HG02798 (cell line): ENCODE data around the gene TENM3.

Experiments
- ATAC-seq: cut with Tn5 transposase; IDR thresholded peaks from one replicate; pipeline ENCODE4 v1.9.1; 2021; ENCODE audit warnings: mild to moderate bottlenecking; ENCODE audit not compliant: unreplicated experiment, poor library complexity

Gene TENM3

DNA sequence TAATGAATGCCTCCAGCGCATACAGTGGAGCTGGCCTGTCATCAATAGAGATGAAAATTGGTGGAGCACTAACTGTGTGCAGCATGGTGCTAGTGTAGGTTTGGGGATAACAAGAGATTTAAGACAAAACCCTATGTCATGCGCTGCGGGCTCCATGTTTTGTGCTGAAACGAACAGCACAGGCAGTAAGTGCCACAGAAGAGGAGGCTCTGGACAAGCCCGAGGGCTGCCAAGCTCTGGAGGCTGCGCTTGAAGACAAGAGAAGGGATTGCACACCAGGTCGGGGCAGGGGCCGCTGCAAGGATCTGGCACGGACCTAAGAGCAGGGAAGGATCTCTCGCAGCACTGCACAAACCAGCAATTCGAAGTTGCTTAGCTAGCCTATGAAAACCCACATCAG lies 35.5 kb downstream of the TENM3 start:
- ATAC-seq: no peak

DNA sequence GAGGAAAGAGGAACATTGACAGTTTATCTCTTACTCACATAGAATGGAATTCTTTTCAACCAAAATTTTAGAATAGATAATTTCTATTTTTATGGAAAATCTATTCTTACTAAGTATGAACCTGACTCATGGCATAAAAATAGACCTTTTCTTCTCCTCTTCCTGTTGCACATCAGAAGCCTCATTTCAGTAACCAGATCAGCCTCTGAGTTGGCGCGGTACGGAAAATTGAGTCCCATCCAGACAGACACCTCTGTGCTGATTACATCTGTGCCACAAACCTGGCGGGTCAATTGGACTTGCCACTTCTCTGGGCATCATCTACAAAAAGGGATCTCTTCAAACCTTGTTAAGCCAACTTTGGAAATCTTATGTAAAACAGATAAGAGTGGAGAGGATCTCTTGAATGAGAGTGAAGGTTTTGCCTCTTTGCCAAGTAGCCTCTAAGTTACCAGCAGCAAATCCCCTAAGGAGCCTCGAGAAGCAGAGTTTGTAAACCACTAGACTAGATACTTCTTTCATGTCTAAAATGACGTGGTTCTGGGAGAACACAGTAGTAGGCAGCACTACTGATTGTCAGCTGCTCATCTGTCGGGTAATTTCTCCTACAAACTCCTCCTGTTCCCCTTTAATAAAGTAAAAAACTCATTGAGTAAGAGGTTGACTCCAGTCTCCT lies 37.4 kb downstream of the TENM3 start:
- ATAC-seq: no peak

DNA sequence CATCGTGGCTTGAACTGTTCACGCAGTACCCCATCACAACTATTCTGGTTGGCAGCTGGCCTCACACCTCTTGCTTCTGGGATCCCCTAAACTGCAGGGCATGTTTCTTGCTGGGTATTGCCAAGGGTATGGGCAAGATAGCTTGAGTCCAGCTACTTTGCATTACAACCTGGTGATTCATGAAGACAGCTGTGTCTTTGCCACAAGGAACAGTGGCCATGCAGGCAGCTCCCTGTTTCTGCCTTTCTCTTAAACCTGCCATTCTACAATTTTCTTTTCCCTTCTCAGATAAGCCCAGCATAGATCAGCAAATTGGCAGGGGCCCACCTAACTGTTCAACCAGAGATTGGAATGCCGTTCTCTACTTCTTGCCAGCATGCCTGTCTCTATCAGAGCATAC lies 42.8 kb downstream of the TENM3 start:
- no peak for ATAC-seq

DNA sequence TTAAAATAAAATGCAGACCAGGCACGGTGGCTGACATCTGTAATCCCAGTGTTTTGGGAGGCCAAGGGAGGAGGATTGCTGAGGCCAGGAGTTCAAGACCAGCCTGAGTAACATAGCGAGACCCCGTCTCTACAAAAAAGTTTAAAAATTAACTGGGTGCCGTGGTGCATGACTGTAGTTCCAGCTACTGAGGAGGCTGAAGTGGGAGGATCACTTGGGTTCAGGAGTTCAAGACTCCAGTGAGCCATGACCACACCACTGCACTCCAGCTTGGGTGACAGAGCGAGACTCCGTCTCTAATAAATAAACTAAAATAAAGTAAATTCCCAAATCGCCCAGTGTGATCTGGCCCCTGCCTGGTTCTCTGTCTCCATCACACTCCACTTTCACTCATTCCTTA lies 43.7 kb downstream of the TENM3 start:
- ATAC-seq: no peak

DNA sequence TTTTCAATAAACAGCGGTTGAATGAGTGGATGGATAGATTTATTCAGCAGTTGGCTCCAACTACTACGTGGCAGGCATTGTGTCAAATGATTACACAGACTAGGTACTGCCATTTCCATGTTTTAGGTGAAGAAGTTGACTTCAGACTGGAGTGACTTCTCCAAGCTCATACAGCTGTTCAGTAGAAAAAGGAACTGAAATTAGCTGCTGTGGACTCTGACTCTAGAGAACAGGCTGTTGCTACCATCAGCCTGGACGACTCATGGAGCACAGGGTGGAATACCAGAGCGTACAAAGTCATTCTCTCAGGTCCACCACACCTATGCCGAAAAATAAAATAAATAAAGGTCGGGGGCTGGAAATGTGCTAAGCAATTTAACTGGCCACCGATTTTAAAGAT lies 45.3 kb downstream of the TENM3 start:
- ATAC-seq: no peak

GRCh38 chr4:182289809-182290208 lies 46.6 kb downstream of the TENM3 start:
- ATAC-seq: no peak

- no peak for ATAC-seq
These were observed 48.0 kb downstream of the TENM3 start for GRCh38 chr4:182291175-182291574.

DNA sequence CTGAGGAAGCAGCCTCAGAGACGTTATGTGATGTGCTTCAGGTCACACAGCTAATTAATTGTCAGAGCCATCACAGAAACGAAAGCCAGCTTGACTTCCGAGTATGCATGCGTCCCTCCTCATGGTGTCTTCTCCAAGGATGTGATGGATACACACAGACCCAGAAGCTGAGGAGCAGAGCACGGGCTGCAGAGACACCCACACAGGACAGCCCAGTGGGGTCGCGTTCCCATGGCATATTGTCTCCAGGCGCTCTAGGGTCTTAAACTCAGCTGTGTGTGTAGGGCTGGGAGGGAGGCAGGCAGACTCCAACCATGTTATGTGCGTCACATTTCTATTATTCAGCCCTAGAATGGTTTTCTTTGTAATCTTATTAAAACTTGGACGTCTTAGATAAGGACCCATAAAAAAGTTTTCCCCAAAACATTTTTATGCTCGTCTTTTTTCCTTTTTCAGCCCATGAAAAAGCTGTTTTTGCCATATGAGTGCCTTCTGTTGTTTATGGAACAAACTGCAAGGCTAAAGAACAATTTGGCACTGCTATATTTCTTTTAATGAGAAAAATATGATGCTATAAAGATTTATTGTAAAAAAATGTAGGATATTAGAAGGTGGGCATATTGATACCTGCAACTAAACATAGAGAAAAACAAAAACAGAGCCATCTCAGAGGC lies 48.5 kb downstream of the TENM3 start:
- ATAC-seq: no peak

GRCh38 chr4:182292612-182293011 lies 49.4 kb downstream of the TENM3 start:
- ATAC-seq: no peak

GRCh38 chr4:182293691-182294255 lies 50.6 kb downstream of the TENM3 start:
- ATAC-seq: no peak

- ATAC-seq: no peak
These were observed 51.2 kb downstream of the TENM3 start for GRCh38 chr4:182294451-182294850.

DNA sequence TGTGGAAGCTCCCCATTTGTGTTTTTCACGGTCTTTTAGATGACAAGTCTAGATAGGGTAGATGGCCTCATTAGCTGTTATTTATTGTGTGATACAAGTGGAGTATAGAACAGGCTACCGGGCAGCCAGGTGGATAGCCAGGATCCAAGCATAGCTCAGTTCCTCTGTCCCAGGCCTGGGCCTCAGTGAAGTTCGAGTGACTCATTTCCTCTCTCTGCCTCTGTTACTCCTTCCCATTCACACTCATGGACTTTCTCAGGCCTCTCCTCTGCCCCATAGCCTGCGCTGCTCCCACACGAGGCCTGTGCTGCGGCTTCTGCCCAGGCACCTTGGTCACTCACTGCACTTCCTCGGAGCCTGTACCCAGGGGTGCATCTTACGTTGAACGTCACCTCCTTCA lies 54.5 kb downstream of the TENM3 start:
- ATAC-seq: no peak

DNA sequence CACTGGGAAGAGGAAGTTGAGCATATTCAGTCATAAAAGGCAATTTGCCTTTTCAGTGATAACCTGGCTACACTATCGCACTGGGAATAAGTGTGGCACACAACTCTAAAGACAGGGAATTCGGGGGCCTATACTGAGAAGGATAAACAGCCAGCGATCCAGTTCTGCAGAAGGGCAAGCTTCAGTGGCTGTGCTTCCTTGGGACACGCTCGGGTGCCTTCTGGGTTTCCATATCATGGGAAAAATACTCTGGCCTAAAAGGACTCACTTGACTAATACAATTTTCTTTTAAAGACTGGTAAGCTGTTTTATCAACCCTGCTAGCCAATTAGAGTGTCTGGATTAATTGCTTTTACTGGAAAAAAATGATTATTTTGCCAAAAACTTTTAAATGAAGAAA lies 58.5 kb downstream of the TENM3 start:
- ATAC-seq: no peak

GRCh38 chr4:182303847-182304246 lies 60.6 kb downstream of the TENM3 start:
- ATAC-seq: no peak

DNA sequence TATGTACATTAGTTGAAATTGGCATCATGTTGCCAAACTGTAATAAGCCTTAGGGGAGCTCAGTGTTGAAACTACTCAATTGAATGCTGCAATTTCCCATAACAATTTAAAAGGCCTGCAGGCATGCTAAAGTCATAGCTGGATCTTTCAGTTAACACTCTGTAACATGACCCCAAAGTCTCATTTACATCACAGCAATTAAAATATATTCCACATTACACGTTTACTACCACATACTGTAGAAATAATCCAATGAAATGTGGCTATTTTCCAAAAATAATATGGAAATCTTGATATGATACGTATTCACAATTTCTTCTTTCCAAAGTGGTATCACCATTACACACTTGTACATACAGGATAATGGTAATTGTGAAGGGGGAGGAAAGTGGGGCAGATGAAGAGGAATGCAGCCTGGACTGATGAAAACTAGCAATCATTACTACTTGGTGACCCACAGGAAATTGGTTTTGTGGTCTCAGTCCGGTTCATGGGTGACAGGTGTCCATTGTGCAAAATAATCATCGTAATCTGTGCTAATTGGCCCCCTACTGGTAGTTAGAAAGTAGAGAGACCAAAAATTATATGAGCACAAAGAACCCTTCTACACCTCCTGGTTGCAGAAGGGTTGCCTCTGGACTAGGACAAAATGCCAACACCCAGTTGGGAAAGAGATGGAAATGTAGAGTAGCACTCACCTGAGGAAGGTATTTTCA lies 63.7 kb downstream of the TENM3 start:
- ATAC-seq: no peak

DNA sequence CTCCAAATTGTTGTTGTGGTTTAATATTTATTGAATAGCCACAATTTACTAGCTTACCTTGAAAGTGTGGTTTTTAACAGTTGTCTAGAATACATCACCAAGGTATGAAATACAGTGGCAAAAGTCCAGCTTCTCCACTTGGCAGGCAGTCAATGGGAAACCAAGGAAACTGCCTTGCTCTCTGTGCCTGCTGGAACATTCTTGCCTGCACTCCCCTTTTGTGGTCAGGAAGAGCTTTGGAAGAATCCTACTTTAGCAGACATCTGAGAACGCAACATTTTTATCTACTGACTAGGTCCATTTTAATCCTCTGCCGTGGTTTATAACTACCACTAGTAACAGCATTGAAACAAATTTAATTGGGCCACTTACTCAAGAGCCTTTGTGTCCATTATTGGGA lies 64.5 kb downstream of the TENM3 start:
- no peak for ATAC-seq

GRCh38 chr4:182309877-182310276 lies 66.7 kb downstream of the TENM3 start:
- no peak for ATAC-seq

DNA sequence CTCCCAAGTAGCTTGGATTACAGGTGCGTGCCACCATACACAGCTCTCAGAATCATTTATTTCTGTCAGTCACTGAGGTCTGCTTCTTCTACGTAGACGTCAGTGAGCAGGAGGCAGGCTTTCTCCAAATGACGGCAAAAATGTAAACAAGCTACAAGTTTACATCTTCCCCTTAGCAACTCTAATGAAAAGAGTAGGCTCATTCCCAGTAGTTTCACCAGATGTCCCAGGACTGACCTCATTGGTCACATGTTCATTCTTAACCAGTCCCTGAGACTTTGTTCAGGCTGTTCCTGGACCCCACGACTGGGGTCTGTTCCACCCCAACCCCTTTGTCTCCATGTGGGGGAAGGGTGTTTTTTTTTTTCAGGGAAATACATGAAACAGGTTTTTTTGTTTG lies 67.1 kb downstream of the TENM3 start:
- no peak for ATAC-seq

DNA sequence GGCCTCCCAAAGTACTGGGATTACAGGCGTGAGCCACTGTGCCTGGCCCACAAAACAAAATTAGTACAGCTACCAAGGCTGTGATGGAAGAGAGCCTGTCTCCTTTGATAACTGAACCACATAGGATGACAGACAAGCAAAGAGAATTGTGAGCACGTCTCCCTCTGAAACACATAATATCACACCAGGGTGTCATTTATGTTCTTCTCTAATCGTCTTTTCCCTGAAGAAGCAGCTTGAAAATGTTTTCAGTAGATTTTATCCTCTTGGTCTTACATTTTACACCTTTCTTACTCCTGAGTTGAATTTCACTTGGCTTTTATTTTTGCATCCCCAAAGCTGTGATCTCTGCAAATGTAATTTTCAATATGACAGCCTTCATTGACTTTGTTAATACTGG lies 67.8 kb downstream of the TENM3 start:
- ATAC-seq: no peak

DNA sequence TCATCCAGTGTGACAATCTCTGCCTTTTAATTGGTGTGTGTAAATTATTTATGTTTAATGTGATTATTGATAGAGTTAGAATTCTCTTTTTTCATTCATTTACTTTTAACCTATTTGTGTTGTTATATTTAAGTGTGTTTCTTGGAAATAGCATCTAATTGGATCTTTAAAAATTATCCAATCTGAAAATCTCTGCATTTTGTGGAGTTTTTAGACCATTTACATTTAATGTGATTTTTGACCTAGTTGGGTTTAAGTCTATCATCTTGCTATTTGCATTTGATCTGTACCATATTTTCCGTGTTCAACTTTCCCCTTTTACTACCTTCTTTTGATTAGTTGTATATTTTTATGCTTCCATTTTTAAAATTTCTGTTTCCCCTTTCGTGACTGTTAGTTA lies 71.3 kb downstream of the TENM3 start:
- no peak for ATAC-seq

DNA sequence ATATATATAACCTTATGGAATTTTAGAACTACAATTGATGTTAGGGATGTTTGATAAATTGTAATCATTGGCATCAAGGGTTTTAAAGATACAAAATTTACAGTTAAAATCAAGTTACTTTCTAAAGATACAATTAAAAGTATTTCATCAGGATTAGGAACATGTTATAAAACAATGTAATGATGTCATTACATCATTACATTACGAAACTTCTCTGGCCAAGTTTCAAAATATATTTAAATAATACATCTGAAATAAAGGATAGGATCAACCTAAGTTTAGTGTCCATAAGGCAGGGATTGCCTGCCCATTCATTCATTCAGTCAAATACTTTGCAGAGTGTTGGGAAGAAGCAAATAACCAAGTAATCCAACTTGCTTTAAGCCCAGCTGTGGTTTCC lies 75.1 kb downstream of the TENM3 start:
- no peak for ATAC-seq
